ENCODE data around the gene MMADHC.

DNA sequence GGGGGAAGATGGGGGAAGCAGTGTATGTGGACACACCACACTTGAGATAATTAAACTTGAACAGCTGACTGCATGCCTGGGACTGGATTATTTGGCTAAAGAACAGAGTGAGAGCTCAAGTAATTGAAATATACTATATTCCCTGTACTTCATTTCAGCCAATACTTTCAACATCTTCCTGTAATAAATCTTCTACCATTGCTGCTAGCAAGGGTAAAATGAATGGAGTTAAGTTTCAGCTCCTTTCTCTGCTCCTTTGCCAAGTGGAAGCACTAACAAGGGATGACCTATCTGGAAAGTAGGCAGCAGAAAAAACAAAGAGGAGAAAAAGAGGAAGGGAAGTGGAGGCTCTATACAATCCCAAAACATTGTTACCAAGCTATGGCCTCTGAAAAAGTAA, 50.9 kb downstream of the MMADHC start:
- TF ChIP-seq, protein P1, sequence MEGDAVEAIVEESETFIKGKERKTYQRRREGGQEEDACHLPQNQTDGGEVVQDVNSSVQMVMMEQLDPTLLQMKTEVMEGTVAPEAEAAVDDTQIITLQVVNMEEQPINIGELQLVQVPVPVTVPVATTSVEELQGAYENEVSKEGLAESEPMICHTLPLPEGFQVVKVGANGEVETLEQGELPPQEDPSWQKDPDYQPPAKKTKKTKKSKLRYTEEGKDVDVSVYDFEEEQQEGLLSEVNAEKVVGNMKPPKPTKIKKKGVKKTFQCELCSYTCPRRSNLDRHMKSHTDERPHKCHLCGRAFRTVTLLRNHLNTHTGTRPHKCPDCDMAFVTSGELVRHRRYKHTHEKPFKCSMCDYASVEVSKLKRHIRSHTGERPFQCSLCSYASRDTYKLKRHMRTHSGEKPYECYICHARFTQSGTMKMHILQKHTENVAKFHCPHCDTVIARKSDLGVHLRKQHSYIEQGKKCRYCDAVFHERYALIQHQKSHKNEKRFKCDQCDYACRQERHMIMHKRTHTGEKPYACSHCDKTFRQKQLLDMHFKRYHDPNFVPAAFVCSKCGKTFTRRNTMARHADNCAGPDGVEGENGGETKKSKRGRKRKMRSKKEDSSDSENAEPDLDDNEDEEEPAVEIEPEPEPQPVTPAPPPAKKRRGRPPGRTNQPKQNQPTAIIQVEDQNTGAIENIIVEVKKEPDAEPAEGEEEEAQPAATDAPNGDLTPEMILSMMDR (IDR thresholded peaks at IDR 0.05), result no peak
- TF ChIP-seq POLR2A (IDR thresholded peaks at IDR 0.05) (no peak), POLR2AphosphoS5 (IDR thresholded peaks at IDR 0.05) (no peak)
